Adrenal gland (tissue), 12 donors: ENCODE measurements around the gene NUF2. TPM values are rescaled to one million over a fixed set of nuclear protein-coding genes. Genes with fewer than 3 reads are reported as not detected.

Experiments used
- DNase-seq, 7 donors: peaks; one replicate each; pipeline ENCODE4 v3.0.0-alpha.2; 2019 to 2020
- H3K27ac ChIP-seq, 5 donors: fragments of 200-600 bp; sonication (generic) in 4 of 5; 1 replicate in 3 of 5; 2 replicates in 2 of 5; pipeline versions ENCODE4 v1.5.1 to v1.8.0; 2016 to 2020; ENCODE audit warnings: mild to moderate bottlenecking in 1 of 5
- H3K27me3 ChIP-seq: fragments of 200-600 bp; 2 replicates; pipeline ENCODE4 v1.8.0; 2021
- H3K36me3 ChIP-seq, 2 donors: fragments of 200-600 bp; replicated peaks in 1 of 2; 1 replicate in 1 of 2; 2 replicates in 1 of 2; pipeline versions ENCODE4 v1.5.1 to v1.8.0; 2018 to 2022
- H3K4me1 ChIP-seq, 2 donors: fragments of 200-600 bp; replicated peaks in 1 of 2; 1 replicate in 1 of 2; 2 replicates in 1 of 2; pipeline versions ENCODE4 v1.5.1 to v1.8.0; 2018 to 2021
- H3K4me3 ChIP-seq, 4 donors: fragments of 200-600 bp; sonication (generic) in 3 of 4; one replicate each; pipeline ENCODE4 v1.5.1; 2016 to 2018
- H3K9me3 ChIP-seq, 3 donors: fragments of 200-600 bp; sonication (generic) in 1 of 3; replicated peaks in 1 of 3; 1 replicate in 2 of 3; 2 replicates in 1 of 3; pipeline versions ENCODE4 v1.5.1 to v1.8.0; 2016 to 2021
- POLR2A ChIP-seq, 2 donors: fragments of 450-650 bp; IDR thresholded peaks; one replicate each; pipeline ENCODE4 v1.6.1; 2017; ENCODE audit warnings: antibody characterized with exemption in 2 of 2, mild to moderate bottlenecking in 2 of 2, moderate library complexity in 1 of 2
- WGBS, 4 donors: extraction: QIAGEN DNeasy Blood & Tissue Kit in 2 of 4; methylation state at CpG; one replicate each; pipeline versions ENCODE4 v1.1.5 to v1.1.7; 2013 to 2017; 5-methylcytosine and 5-hydroxymethylcytosine counted together
- intact Hi-C, 2 donors: fragments of 100-400 bp; cut with DNase I; formaldehyde crosslinking; loops; one replicate each; pipeline versions ENCODE4 v1.14.1 to v1.15.0; 2022 to 2023
- polyA plus RNA-seq, 3 donors: library from polyadenylated mRNA; stranded (reverse); fragments of 200-250 nt in 2 of 3; fragments of 350-450 nt in 1 of 3; fragmentation: Illumina TruSeq in 1 of 3; extraction: RNeasy Lipid Tissue Mini Kit (QIAGEN cat#74804) in 1 of 3; gene quantifications; one replicate each; pipeline ENCODE4 v1.2.3, GENCODE V29; 2013 to 2014
- total RNA-seq, 9 donors: library from RNA; depleted of rRNA in 4 of 9; stranded (reverse); fragments of >200 nt in 4 of 9; fragments of 120-200 nt in 1 of 9; fragmentation: NEBNext Ultra II Directional in 1 of 9; extraction: Animal tissue kit (Norgen Biotek cat#: 25700) in 1 of 9; gene quantifications; one replicate each; pipeline versions ENCODE4 v1.1.0 to v1.2.4, GENCODE V29; 2013 to 2023
- TF ChIP-seq, protein P1 (sequence below), 6 experiments: fragments of 450-650 bp in 4 of 6; fragments of 200-600 bp in 2 of 6; sonication (generic) in 1 of 6; IDR thresholded peaks; 1 replicate in 5 of 6; 2 replicates in 1 of 6; pipeline versions ENCODE4 v1.5.1 to v1.8.0; 2016 to 2021; ENCODE audit warnings: antibody characterized with exemption in 6 of 6, mild to moderate bottlenecking in 2 of 6, moderate library complexity in 1 of 6
- donor health status: healthy with polysubstance abuse.
- donor health status: Bipolar disorder and iron deficiency.
- donor health status: DM: yes; HTN: yes; CAD: no.
- donor health status: DM: no; HTN: no; CAD: no.
- donor health status: DM: no; HTN: no; CAD: no.
- donor health status: DM: yes; HTN: yes; CAD: no.

The NUF2 gene
- total and polyA plus RNA-seq, 12 donors: 0.53 to 12.4 (median 1.0) TPM; not detected in 1

DNA sequence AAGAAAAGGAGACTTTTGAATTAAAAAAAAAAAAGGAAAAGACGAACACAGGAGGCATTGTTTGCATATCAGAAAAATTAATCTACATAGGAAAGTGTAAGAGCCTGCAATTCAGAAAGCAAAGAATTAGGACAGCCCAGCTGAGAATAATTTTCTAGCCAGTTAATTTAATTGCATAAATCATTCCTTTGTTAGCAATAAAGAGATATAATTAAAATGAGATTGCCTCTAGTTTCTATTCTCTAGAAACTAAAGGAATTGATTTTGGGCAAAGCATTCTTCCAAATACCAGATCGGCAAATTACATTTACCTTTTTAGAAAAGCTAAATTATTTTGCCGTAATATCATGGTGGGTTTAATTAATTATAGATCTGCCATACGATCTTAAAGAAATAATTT lies 46.0 kb downstream of the NUF2 start:
- intact Hi-C loops: no loop called here
- WGBS, 4 donors: 64 to 74% (median 67%) methylated on average over 4 of the region's 4 CpGs
- no peak overlapping the region for H3K4me3 ChIP-seq
- no peaks in the 10 kb centered on the region for H3K36me3 ChIP-seq
- H3K4me1 ChIP-seq: no peaks in the 10 kb centered on the region
- no peak overlapping the region for H3K27ac ChIP-seq
- no peak for DNase-seq
- no peaks in the 10 kb centered on the region for H3K27me3 ChIP-seq
- no peak for TF ChIP-seq POLR2A (IDR thresholded peaks at IDR 0.05)
- TF ChIP-seq, protein P1, sequence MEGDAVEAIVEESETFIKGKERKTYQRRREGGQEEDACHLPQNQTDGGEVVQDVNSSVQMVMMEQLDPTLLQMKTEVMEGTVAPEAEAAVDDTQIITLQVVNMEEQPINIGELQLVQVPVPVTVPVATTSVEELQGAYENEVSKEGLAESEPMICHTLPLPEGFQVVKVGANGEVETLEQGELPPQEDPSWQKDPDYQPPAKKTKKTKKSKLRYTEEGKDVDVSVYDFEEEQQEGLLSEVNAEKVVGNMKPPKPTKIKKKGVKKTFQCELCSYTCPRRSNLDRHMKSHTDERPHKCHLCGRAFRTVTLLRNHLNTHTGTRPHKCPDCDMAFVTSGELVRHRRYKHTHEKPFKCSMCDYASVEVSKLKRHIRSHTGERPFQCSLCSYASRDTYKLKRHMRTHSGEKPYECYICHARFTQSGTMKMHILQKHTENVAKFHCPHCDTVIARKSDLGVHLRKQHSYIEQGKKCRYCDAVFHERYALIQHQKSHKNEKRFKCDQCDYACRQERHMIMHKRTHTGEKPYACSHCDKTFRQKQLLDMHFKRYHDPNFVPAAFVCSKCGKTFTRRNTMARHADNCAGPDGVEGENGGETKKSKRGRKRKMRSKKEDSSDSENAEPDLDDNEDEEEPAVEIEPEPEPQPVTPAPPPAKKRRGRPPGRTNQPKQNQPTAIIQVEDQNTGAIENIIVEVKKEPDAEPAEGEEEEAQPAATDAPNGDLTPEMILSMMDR (IDR thresholded peaks at IDR 0.05): no peak
- H3K9me3 ChIP-seq: no peaks in the 10 kb centered on the region

DNA sequence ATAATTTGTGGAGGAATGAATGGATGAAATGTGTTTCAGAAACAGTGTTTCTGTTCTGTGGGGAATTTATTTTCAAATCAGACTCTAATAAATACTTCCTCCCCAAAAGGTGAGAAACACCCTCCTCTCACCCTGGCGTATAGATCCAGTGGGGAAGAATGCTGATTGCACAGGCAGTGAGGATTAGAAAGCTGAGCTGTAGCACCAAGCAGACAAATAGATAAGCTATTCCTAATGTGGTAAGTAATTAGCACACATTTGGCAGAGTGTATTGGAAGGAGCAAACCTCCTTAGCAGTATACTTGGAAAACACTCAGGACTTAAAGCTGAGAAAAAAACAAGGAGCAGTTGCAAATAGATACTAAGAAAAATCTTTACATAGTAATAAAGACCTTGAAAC lies 50.8 kb downstream of the NUF2 start:
- 76 to 86% (median 80%) methylated on average over 1 of the region's 1 CpG for WGBS, 4 donors

DNA sequence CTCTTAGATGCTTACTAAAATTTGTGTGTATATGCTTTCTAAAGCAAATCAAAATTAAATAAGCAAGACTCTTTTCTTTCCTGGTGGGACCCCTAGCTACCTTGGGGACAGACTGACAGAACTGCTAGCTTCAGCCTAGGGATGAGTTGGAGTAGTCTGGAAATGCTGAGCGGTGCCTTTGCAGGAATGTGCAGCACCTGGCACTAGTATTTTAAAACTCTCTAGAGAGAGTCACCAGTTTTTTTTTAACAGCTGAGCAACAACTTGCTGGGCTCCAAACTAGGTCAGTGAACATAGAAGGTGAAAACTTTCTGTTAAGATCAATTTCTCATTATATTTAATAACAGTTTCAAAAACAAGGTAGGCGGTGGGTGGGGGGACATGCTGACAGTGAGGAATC lies 56.8 kb downstream of the NUF2 start:
- Histone ChIP-seq H3K4me1 (no peaks in the 10 kb centered on the region), H3K36me3 (no peaks in the 10 kb centered on the region), H3K27ac (no peak overlapping the region), H3K9me3 (no peaks in the 10 kb centered on the region), H3K4me3 (no peak overlapping the region), H3K27me3 (no peaks in the 10 kb centered on the region)
- no peak for DNase-seq
- intact Hi-C loops: no loop called here
- 93 to 96% (median 95%) methylated on average over 2 of the region's 2 CpGs for WGBS, 4 donors
- TF ChIP-seq POLR2A (IDR thresholded peaks at IDR 0.05): no peak
- TF ChIP-seq, protein P1 (IDR thresholded peaks at IDR 0.05): no peak

More for the DNA sequence above, 50.8 kb downstream of the NUF2 start:
- no peak for TF ChIP-seq POLR2A (IDR thresholded peaks at IDR 0.05)
- TF ChIP-seq, protein P1 (IDR thresholded peaks at IDR 0.05): no peak
- Histone ChIP-seq H3K27ac (no peak overlapping the region), H3K9me3 (no peaks in the 10 kb centered on the region), H3K4me1 (no peaks in the 10 kb centered on the region), H3K27me3 (no peaks in the 10 kb centered on the region), H3K36me3 (no peaks in the 10 kb centered on the region), H3K4me3 (no peak overlapping the region)
- DNase-seq: no peak
- intact Hi-C loops: no loop called here

DNA sequence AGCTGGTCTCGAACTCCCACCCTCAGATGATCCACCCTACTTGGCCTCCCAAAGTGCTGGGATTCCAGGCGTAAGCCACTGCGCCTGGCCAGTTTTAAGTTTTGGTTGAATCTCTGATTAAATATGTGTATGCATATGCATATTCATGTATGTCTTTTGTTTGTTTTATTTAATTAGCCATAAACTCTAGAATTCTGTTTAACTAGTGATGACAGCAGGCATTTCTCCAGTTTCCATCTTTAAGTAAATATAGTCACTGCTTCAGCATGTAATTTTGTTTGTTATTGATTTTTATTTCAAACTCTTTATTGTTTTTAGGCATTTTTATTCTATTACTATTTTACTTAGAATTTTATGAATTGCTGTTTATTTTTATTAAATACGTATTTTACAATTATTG lies 58.0 kb downstream of the NUF2 start:
- H3K27ac ChIP-seq: no peak overlapping the region
- H3K27me3 ChIP-seq: no peaks in the 10 kb centered on the region
- H3K36me3 ChIP-seq: no peaks in the 10 kb centered on the region
- no peaks in the 10 kb centered on the region for H3K4me1 ChIP-seq
- intact Hi-C loops: no loop called here
- H3K4me3 ChIP-seq: no peak overlapping the region
- no peak for DNase-seq
- TF ChIP-seq, protein P1 (IDR thresholded peaks at IDR 0.05): no peak
- no peak for TF ChIP-seq POLR2A (IDR thresholded peaks at IDR 0.05)
- H3K9me3 ChIP-seq: no peaks in the 10 kb centered on the region
- 91 to 93% (median 92%) methylated on average over 4 of the region's 4 CpGs for WGBS, 4 donors
